Activated CD4-positive, CD25-positive, alpha-beta regulatory T cell treated with anti-CD3 and anti-CD28 coated beads, Interleukin-2, amount 50 U/mL, for 24 hours (primary cell): Measurements from ENCODE around the gene RHOG.

Experiments used
- ATAC-seq, 2 donors: fragments of 150-1000 bp; cut with Tn5 transposase; one replicate each; pipeline ENCODE4 v1.10.0; 2021; ENCODE audit warnings: mild to moderate bottlenecking in 1 of 2, moderate library complexity in 1 of 2

The RHOG gene

GRCh38 chr11:3840870-3841425, at the start of gene RHOG:
Gene RHOG, minus strand, starts transcription at chr11:3840959. Its CDS starts 12,821 bp downstream, at chr11:3828138.
- ATAC-seq = peak; percentile 86 to 88

GRCh38 chr11:3890014-3890413, 49.3 kb upstream of the RHOG start:
- no peak for ATAC-seq

GRCh38 chr11:3888876-3889275, 48.1 kb upstream of the RHOG start:
- peak in 1 of 2 donors; percentile 24 for ATAC-seq

- no peak for ATAC-seq
Observed at GRCh38 chr11:3886985-3887384, 46.2 kb upstream of the RHOG start.

- no peak for ATAC-seq
Observed at GRCh38 chr11:3885855-3886254, 45.1 kb upstream of the RHOG start.

GRCh38 chr11:3882655-3883054, 41.9 kb upstream of the RHOG start:
- no peak for ATAC-seq

GRCh38 chr11:3880724-3881123, 40.0 kb upstream of the RHOG start:
- ATAC-seq = no peak

GRCh38 chr11:3879967-3880542, 39.3 kb upstream of the RHOG start:
- ATAC-seq = no peak

GRCh38 chr11:3879216-3879966, 38.6 kb upstream of the RHOG start:
- ATAC-seq = peak; percentile 87 to 92

GRCh38 chr11:3878258-3878584, 37.5 kb upstream of the RHOG start:
- no peak for ATAC-seq

GRCh38 chr11:3877364-3878257, 36.9 kb upstream of the RHOG start:
- no peak for ATAC-seq

- ATAC-seq = no peak
Observed at GRCh38 chr11:3876613-3877012, 35.9 kb upstream of the RHOG start.

GRCh38 chr11:3873712-3874349, 33.1 kb upstream of the RHOG start:
- no peak for ATAC-seq

GRCh38 chr11:3867209-3868091, 26.7 kb upstream of the RHOG start:
- ATAC-seq = peak; percentile 26 to 36

GRCh38 chr11:3866836-3867208, 26.1 kb upstream of the RHOG start:
- ATAC-seq = no peak

GRCh38 chr11:3866206-3866605, 25.4 kb upstream of the RHOG start:
- no peak for ATAC-seq

- no peak for ATAC-seq
Observed at GRCh38 chr11:3865388-3866193, 24.8 kb upstream of the RHOG start.

GRCh38 chr11:3861683-3862082, 20.9 kb upstream of the RHOG start:
- no peak for ATAC-seq

- peak; percentile 50 to 61 for ATAC-seq
Observed at GRCh38 chr11:3860898-3861393, 20.2 kb upstream of the RHOG start.

- peak; percentile 52 to 67 for ATAC-seq
Observed at GRCh38 chr11:3860375-3860774, 19.6 kb upstream of the RHOG start.
